Endothelial cell of umbilical vein (primary cell): ENCODE measurements around the gene MANF. TPM values are rescaled to one million over a fixed set of nuclear protein-coding genes. Genes with fewer than 3 reads are reported as not detected.

Source experiments
- BruUV-seq: library from RNA; stranded (reverse); fragments of 400-500 nt; replicated peaks from 2 replicates; lab custom pipeline; 2021; lab: Mats Ljungman, UMichigan
- CTCF ChIA-PET: fragments of 300-600, 350-600 bp; sonication (Branson Sonifier 250); formaldehyde crosslinking; loops from one replicate; lab custom pipeline; 2021; ENCODE audit warnings: antibody characterized with exemption, inconsistent platforms; lab: Charles Lee
- POLR2A ChIA-PET: fragments of 300-600, 350-600 bp; sonication (Branson Sonifier 250); formaldehyde crosslinking; loops from one replicate; lab custom pipeline; 2021; ENCODE audit warnings: antibody characterized with exemption, inconsistent platforms; lab: Charles Lee
- DNase-seq: peaks from one replicate; pipeline ENCODE4 v3.0.0-alpha.2; 2011; ENCODE audit warnings: low read depth, low spot score
- FAIRE-seq: peaks from 2 replicates; lab custom pipeline; 2011; peaks lifted over from hg19 to GRCh38; lab: Jason Lieb, UNC
- H2AFZ ChIP-seq: 2 replicates; pipeline ENCODE4 v1.6.0; 2012; ENCODE audit warnings: low read depth, low read length, control low read depth, inconsistent platforms
- H3K27ac ChIP-seq: 2 replicates; pipeline ENCODE4 v1.5.1; 2011; ENCODE audit warnings: low read depth, mild to moderate bottlenecking, control low read depth, low read length, moderate library complexity; ENCODE audit not compliant: insufficient read depth
- H3K27me3 ChIP-seq, 2 experiments: 2 replicates each; pipeline versions ENCODE4 v1.6.0 to v1.6.1; 2011; ENCODE audit warnings: low read length in 2 of 2, mixed read lengths in 1 of 2; ENCODE audit not compliant: control insufficient read depth in 2 of 2, insufficient read depth in 2 of 2
- H3K36me3 ChIP-seq, 2 experiments: 2 replicates in 1 of 2; 3 replicates in 1 of 2; pipeline ENCODE4 v1.5.1; 2011; ENCODE audit warnings: low read length in 2 of 2, mild to moderate bottlenecking in 1 of 2, moderate library complexity in 1 of 2; ENCODE audit not compliant: control insufficient read depth in 2 of 2, insufficient read depth in 2 of 2; ENCODE audit errors: extremely low read depth in 1 of 2
- H3K4me1 ChIP-seq: 3 replicates; pipeline ENCODE4 v1.5.1; 2011; ENCODE audit warnings: mild to moderate bottlenecking, low read length; ENCODE audit not compliant: control insufficient read depth, insufficient read depth; ENCODE audit errors: extremely low read depth
- H3K4me2 ChIP-seq: 2 replicates; pipeline ENCODE4 v1.6.1; 2011; ENCODE audit warnings: low read length, control low read depth, mixed read lengths; ENCODE audit not compliant: insufficient read depth
- H3K4me3 ChIP-seq, 3 experiments: fragments of 200-600 bp in 1 of 3; sonication (generic), shearing (Covaris generic) in 1 of 3; replicated peaks in 1 of 3; 2 replicates each; pipeline ENCODE4 v1.5.1; 2011 to 2016; ENCODE audit warnings: control low read depth in 3 of 3, low read length in 3 of 3, mild to moderate bottlenecking in 2 of 3, inconsistent platforms in 1 of 3, low read depth in 1 of 3, moderate library complexity in 1 of 3; ENCODE audit not compliant: insufficient read depth in 1 of 3
- H3K79me2 ChIP-seq: 2 replicates; pipeline ENCODE4 v1.6.0; 2012; ENCODE audit warnings: low read length, inconsistent platforms; ENCODE audit not compliant: control insufficient read depth, insufficient read depth
- H3K9ac ChIP-seq: replicated peaks from 2 replicates; pipeline ENCODE3; 2011; ENCODE audit warnings: low read length, control low read depth; ENCODE audit not compliant: insufficient read depth; ENCODE audit errors: extremely low read depth
- H3K9me1 ChIP-seq: replicated peaks from 3 replicates; pipeline ENCODE4 v1.6.0; 2011; ENCODE audit warnings: mild to moderate bottlenecking, low read length; ENCODE audit not compliant: control insufficient read depth, insufficient read depth; ENCODE audit errors: extremely low read depth
- H3K9me3 ChIP-seq: replicated peaks from 2 replicates; pipeline ENCODE4 v1.5.1; 2012; ENCODE audit warnings: low read length, inconsistent platforms; ENCODE audit not compliant: control insufficient read depth, insufficient read depth
- H4K20me1 ChIP-seq: replicated peaks from 2 replicates; pipeline ENCODE3; 2011; ENCODE audit warnings: mild to moderate bottlenecking, low read length; ENCODE audit not compliant: control insufficient read depth, insufficient read depth; ENCODE audit errors: extremely low read depth
- CTCF ChIP-seq, 2 donors: IDR thresholded peaks; 1 replicate in 1 of 2; 2 replicates in 1 of 2; pipeline ENCODE4 v1.5.1; 2011; ENCODE audit warnings: low read length in 2 of 2, mild to moderate bottlenecking in 2 of 2, moderate library complexity in 2 of 2, control low read depth in 1 of 2, inconsistent platforms in 1 of 2, low read depth in 1 of 2; ENCODE audit not compliant: insufficient read depth in 1 of 2; ENCODE audit errors: extremely low read depth in 1 of 2
- EZH2 ChIP-seq: IDR thresholded peaks from 2 replicates; pipeline ENCODE4 v1.6.1; 2012; ENCODE audit warnings: borderline replicate concordance, low read depth, mild to moderate bottlenecking, moderate library complexity, low read length, inconsistent platforms; ENCODE audit not compliant: severe bottlenecking
- FOS ChIP-seq: IDR thresholded peaks from 2 replicates; pipeline ENCODE4 v1.6.1; 2011; ENCODE audit warnings: mild to moderate bottlenecking, low read length, moderate library complexity, borderline replicate concordance; ENCODE audit not compliant: insufficient read depth
- GATA2 ChIP-seq: IDR thresholded peaks from 2 replicates; pipeline ENCODE4 v1.7.0; 2011; ENCODE audit warnings: low read depth, mild to moderate bottlenecking, moderate library complexity, mixed read lengths, low read length; ENCODE audit not compliant: insufficient read length, insufficient read depth
- JUN ChIP-seq: IDR thresholded peaks from 2 replicates; pipeline ENCODE4 v1.6.1; 2011; ENCODE audit warnings: borderline replicate concordance, low read depth; ENCODE audit not compliant: insufficient read length, insufficient read depth
- MYC ChIP-seq: IDR thresholded peaks from one replicate; pipeline ENCODE4 v1.6.1; 2011; ENCODE audit warnings: mild to moderate bottlenecking, low read depth, low read length
- POLR2A ChIP-seq: IDR thresholded peaks from 2 replicates; pipeline ENCODE4 v1.6.1; 2012; ENCODE audit warnings: low read depth, mild to moderate bottlenecking, control low read depth, low read length
- POLR2AphosphoS5 ChIP-seq: IDR thresholded peaks from 2 replicates; pipeline ENCODE4 v1.6.1; 2012; ENCODE audit warnings: low read depth, mild to moderate bottlenecking, control low read depth, low read length, moderate library complexity; ENCODE audit not compliant: insufficient read depth
- dilution Hi-C: fragments of 300-500 bp; cut with MboI; formaldehyde crosslinking; loops from one replicate; pipeline ENCODE4 v1.15.0; 2019; ENCODE audit warnings: low sequenced_read_pairs; ENCODE audit not compliant: extremely low pct_ligation_motif_present
- intact Hi-C: fragments of 100-400 bp; cut with micrococcal nuclease; formaldehyde crosslinking; loops from one replicate; pipeline ENCODE4 v1.10.0; 2022
- polyA plus RNA-seq, 4 experiments: library from polyadenylated mRNA; depleted of rRNA in 3 of 4; stranded (reverse) in 3 of 4; unstranded in 1 of 4; fragments of >200 nt; gene quantifications; 2 replicates each; pipeline versions ENCODE4 v1.2.1 to v1.2.3, GENCODE V29; 2011 to 2012; ENCODE audit warnings: missing spikeins in 1 of 4
- total RNA-seq: library from RNA; stranded (reverse); gene quantifications from 2 replicates; pipeline ENCODE4 v1.2.3, GENCODE V29; 2021
- TF ChIP-seq, protein P1 (sequence below): IDR thresholded peaks from 2 replicates; pipeline ENCODE4 v1.6.1; 2011; ENCODE audit not compliant: insufficient read depth, insufficient read length

The MANF gene
- total and polyA plus RNA-seq, 2 donors (not counting 3 experiments of a cell fraction or from before 2014, with no cell fraction given) = 100 to 248 TPM

- H3K9ac ChIP-seq = no peak overlapping the region
- no peak overlapping the region for H3K4me3 ChIP-seq
- no peaks in the 10 kb centered on the region for H3K4me1 ChIP-seq
- H2AFZ ChIP-seq = no peak overlapping the region
- intact Hi-C loops (no loop called here), dilution Hi-C loops (no loop called here)
- no peak for DNase-seq
- no TSS peak for BruUV-seq
- TF ChIP-seq POLR2A (no peak), GATA2 (no peak), POLR2AphosphoS5 (no peak), MYC (no peak), CTCF (IDR thresholded peaks at IDR 0.05; ENCODE audit: extremely low read depth in 1 of 2, insufficient read depth in 1 of 2, low read depth in 1 of 2, low read length in 2 of 2) (no peak), FOS (no peak), EZH2 (no peak), JUN (no peak)
- TF ChIP-seq, protein P1, sequence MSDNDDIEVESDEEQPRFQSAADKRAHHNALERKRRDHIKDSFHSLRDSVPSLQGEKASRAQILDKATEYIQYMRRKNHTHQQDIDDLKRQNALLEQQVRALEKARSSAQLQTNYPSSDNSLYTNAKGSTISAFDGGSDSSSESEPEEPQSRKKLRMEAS = no peak
- no peak overlapping the region for H3K4me2 ChIP-seq
- no peaks in the 10 kb centered on the region for H3K36me3 ChIP-seq
- FAIRE-seq = no peak
- ChIA-PET POLR2A (no interaction called here), CTCF (interaction anchor here (5.8 kb wide), 1 partner anchor 275 kb away, joined by 224 read pairs; no protein-coding TSS in a partner anchor)
- no peaks in the 10 kb centered on the region for H4K20me1 ChIP-seq
- no peaks in the 10 kb centered on the region for H3K9me1 ChIP-seq
- no peaks in the 10 kb centered on the region for H3K9me3 ChIP-seq
- H3K27ac ChIP-seq = no peak overlapping the region
- no peaks in the 10 kb centered on the region for H3K79me2 ChIP-seq
- no peaks in the 10 kb centered on the region for H3K27me3 ChIP-seq
Observed at GRCh38 chr3:51374456-51374855, 10.6 kb upstream of the MANF start.
